Erythroblast (primary cell): ENCODE measurements around the gene RIN3.

Experiments
- DNase-seq, 2 experiments: peaks; one replicate each; lab custom pipeline; 2025; lab: John Stamatoyannopoulos, UW
- GATA1 ChIP-seq: IDR thresholded peaks from 2 replicates; pipeline ENCODE4 v1.6.1; 2011; ENCODE audit warnings: low read depth, mild to moderate bottlenecking, control low read depth, low read length, moderate library complexity
- POLR2A ChIP-seq: IDR thresholded peaks from 2 replicates; pipeline ENCODE4 v1.6.1; 2011; ENCODE audit warnings: mild to moderate bottlenecking, low read length

Gene RIN3

DNA sequence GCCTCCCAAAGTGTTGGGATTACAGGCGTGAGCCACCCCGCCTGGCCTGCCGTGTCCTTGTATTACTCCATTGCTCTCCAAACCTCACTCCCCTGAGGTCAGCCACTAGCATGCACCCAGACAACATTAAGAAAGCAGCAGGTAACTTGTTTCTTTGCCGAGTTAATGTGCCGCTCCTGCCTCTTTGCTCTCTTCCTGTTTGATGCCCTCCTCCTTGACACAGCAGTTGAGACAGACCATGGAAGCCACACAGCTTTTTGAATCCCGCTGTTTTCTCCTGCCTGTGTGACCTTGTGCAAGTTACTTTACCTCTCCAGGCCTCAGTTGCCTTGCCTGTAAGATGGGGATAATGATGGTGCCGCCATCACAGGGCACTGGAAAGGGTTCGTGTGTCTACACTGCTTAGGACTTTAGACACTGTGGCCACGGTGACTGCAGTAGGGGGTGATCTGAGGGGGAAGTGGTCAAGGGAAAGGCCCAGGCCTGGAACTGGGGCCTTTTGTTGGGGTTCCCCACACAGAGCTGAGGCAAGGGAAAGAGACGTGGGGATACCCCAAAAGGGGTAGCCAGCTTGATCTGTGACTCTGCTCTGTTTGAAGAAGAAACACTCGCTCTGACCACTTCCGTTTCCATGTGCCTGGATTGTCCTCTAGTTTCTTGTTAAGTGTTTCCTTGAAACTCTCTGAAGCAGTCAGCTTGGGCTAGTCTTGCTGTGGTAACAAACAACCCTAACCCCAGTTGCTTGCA is 69.3 kb downstream of the RIN3 start:
- TF ChIP-seq GATA1 (no peak), POLR2A (no peak)
- DNase-seq: no peak

DNA sequence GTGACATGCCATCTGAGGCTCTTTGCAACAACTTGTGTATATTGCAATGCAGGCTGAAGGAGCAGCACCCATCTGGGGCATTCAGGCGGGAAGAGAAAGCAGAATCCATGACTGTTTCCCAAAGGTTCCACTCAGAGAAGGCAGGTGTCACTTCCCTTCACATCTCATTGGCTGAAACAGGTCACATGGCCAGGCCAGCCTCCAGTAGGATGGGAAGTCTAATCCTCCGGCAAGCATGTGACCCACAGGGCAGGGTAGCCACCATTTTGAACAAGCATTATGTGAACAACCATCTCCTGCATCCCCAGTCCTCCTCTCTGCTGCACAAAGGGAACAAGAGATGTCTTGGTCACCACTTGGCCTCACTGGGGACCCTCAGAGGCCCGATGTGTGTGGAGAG is 70.6 kb downstream of the RIN3 start:
- TF ChIP-seq POLR2A: no peak
- TF ChIP-seq GATA1: no peak
- DNase-seq: no peak

DNA sequence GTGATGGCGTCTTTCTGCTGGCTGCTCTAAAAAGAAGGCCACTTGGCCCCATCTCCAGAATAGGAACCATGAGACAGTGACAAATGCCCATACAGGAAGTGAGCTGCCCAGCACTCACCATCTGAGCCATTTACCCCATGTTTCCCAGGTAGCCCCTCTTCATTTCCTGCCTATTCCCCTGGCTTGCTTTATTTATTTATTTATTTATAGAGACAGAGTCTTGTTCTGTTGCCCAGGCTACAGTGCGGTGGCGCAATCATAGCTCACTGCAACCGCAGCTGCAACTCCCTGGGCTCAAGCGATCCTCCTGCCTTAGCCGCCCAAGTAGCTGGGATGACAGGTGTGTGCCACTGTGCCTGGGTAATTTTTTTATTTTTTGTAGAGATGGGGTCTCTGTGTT is 71.2 kb downstream of the RIN3 start:
- no peak for DNase-seq

DNA sequence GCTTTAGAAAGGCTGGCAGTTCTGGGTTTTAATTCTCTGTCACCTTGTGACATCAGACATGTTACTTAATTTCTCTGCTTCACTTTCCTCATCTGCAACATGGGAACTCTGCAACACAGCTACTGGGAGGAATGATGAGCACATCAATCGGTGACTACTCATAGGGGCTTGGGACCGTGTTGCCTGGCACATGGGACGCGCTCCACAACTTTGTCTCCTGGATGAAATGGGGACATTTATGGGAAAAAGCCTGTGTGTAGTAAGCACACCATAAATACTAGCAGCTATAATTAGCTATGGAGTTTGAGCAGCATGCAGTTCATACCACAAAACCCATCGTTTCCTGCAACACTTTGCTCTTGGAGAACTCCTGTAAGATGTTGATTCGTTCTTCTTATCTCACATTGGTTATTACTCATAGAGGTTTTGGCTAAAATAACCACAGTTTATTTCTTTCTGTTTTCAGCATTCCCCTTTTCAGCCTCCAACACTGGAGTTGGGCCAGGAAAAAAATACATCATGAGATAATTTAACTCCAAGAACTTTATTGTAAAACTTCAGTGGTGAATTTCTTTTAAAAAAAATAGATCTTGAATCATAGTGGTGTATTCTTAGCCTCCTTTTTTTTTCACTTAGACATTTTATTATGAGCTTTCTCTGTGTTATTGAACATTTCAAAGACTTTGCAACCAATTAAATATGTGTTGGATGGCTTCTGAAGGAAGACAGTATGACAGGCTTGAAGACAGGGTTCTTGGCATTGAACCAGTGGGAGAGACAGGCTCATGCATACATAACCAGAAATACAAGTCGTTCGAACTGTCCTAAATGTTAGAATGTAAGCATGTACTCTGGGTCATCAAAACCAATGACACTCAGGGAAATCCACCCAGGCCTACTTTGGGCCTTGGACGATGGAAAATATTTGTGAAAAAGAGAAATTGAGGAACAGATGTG is 72.7 kb downstream of the RIN3 start:
- no peak for DNase-seq
- no peak for TF ChIP-seq GATA1
- TF ChIP-seq POLR2A: no peak

More for the DNA sequence above, 71.2 kb downstream of the RIN3 start:
- TF ChIP-seq GATA1 (no peak), POLR2A (no peak)

DNA sequence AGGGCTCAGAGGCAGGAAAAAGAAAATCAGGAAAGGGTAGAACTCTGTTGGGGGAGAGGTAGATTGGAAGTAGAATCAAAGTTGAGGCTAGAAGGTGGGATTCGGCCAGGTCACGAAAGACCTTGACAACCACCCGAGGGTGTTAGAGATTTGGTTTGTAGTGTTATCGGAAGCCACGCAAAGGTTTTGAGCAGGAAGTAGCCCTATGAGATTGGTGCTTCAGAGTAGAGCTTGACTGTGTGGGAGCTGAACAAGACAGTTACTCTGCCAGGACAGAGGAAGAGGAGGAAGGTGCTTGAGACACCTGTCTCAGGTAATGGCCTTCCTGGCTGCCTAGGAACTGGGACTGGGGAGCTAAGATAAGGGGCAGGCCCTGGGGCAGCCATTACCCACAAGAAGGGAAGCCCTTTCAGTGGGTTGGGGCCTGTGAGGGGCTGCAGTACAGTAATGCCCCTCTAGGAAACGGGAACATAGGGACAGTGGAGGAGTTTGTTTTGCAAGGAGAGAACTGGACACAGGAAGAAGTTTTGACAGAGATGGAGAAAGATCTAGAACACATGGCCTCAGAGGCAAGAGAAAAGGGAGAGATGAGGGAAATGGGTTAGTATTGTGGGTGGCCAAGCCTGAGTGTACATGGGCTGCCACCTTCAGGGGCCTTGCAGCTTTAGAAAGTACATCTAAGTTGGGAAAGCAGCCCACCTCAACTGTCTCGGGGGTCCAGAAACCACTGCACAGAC is 73.5 kb downstream of the RIN3 start:
- DNase-seq: no peak
- no peak for TF ChIP-seq GATA1
- no peak for TF ChIP-seq POLR2A

DNA sequence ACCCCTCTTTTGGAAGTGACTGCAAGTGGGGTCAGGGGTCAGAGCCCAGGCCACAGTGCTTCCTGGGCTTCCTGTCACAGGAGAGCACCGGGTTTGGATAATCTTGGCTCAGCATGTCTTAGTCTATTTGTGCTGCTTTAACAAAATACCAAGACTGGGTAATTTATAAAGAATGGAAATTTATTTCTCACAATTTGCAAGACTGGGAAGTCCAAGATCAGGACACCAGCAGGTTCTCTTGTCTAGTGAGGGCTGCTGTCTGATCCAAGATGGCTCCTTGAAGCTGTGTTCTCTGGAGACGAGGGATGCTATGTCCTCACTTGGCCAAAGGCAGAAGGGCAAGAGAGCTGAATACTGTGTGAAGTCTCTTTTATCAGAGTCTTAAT is 74.1 kb downstream of the RIN3 start:
- no peak for DNase-seq
- TF ChIP-seq GATA1 (no peak), POLR2A (no peak)

DNA sequence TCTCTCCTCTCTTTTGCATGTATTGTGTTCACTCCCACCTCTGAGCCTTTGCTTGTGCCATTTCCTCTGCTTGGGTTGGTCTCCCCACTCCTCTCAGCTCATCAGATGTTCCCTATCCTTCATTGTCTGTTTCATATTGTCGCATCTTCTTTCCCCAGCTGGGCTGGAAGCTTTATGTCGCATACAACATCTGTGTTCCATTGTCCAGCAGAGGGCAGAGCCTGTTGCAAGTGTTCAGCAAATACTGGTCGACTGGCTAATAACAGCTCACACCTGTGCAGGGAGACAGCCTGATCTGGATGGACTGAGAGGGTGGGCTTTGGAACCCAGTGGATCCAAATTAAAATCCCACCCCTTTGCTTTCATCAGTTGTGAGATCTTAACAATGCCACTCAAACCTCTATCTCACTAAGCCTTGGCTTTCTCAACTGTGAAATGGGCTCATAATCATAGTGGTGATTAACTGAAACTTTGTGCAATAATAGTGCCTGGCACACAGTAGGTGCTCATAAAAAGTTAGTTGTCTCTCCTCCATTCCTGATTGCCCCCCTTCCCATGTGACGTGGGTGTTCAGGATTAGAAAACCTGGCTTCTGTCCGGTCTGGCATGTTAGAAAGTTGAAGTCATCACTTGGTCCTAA is 75.8 kb downstream of the RIN3 start:
- DNase-seq: peak; percentile 7 to 35
- TF ChIP-seq POLR2A (no peak), GATA1 (no peak)

DNA sequence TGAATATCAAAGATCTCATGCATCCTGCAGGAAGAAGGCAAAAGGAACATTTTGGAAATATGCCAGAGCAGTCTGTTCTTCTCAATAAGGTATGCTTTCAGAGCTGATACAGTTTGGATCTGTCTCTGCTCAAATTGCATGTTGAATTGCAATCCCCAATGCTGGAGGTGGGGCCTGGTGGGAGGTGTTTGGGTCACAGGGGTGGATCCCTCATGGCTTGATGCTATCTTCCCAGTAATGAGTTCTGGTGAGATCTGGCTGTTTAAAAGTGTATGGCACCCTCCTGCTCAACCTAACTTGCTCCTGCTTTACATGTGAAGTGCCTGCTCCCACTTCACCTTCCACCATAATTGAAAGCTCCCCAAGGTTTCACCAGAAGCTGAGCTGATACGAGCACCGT is 76.6 kb downstream of the RIN3 start:
- TF ChIP-seq GATA1: no peak
- no peak for TF ChIP-seq POLR2A
- DNase-seq: peak; percentile 54 to 59

DNA sequence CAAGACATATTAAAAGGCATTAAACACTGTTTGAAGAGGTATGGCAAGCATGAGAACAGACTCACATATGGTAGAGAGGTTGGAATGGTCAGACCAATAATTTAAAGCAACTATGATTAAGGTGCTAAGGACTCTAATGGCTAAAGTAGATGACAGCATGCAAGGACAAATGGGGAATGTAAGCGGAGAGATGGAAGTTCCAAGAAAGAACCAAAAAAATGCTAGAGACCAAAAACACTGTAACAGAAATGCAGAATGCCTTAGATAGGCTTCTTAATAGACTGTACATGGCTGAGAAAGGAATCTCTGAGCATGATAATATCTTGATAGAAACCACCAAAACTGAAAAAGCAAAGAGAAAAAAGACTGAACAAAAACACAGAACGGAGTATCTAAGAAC is 77.4 kb downstream of the RIN3 start:
- no peak for DNase-seq
- TF ChIP-seq POLR2A: no peak
- no peak for TF ChIP-seq GATA1

DNA sequence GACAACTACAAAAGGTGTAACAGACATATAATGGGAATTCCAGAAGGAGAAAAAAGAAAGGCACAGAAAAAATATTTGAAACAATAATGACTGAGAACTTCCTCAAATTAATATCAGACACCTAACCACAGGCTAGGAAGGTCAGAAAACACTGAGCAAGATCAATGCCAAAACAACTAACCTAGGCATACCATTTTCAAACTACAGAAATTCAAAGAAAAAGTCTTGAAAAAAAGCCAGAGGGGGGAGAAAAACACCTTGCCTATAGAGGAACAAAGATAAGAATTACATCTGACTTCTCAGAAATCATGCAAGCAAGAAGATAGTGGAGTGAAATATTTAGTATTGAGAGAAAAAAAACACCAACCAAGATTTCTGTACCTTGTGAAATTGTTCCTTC is 77.8 kb downstream of the RIN3 start:
- no peak for DNase-seq
- no peak for TF ChIP-seq GATA1
- TF ChIP-seq POLR2A: no peak

DNA sequence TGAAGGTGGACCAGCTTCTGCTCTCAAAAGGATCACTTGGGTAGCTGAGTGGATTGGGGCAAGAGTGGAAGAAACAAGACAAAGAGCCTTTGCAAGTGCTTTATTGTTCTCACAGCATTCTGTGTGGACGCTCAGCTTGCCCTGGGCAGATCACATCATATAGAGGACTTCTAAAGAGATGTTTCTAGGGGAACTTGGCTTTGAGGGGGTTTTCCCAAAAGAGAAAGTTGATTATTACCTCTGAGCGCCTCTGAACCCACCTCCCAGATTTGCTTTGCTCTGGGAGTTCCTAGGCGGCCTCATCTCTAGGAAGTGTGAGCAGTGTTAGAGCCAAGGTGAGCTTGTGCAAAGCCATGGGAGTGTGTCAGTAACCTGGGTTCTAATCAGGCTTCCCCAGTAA is 81.7 kb downstream of the RIN3 start:
- TF ChIP-seq POLR2A: no peak
- no peak for TF ChIP-seq GATA1
- no peak for DNase-seq

DNA sequence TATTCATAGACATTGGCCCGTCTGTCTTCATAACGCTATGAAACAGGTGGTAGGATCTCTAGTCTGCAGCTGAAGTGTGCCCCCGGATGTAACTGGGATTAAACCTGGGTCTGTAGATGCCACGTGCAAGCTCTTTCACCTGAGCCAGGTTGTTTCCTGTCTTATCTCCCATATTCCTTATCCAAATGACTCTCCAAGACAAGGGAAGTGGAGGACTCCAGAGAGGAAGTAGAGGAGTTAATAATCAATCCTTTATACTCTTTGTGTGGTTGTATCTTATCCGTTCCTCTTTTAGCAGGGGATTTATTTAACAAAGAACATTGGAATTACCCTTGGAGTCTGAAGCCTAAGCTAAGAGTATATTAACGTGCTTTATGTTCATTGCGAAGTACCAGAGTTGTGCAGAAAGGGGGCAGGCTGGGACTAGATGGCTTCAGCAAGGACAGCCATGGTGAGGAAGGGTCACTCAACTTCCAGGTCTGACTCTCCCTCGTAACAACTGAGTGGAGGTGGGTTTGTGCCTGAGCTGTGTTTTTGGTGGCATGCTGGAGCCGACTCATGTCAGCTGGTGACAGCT is 82.8 kb downstream of the RIN3 start:
- TF ChIP-seq GATA1 (no peak), POLR2A (no peak)
- DNase-seq: no peak
